Right renal cortex interstitium (tissue), 3 donors: ENCODE data around the gene MECR. TPM values are rescaled to one million over a fixed set of nuclear protein-coding genes. Genes with fewer than 3 reads are reported as not detected.
"Not testable (repeated sequence)": the region's sequence is repeated elsewhere in the genome, so short reads cannot be mapped to it uniquely, and the experiment has no call there.

Experiments used
- DNase-seq, 3 donors: peaks; one replicate each; pipeline ENCODE4 v3.0.0-alpha.2; 2013; ENCODE audit warnings: low read depth in 3 of 3, low spot score in 2 of 3
- polyA plus RNA-seq, 3 donors: library from polyadenylated mRNA; unstranded; fragments of 120-200 nt; gene quantifications; one replicate each; pipeline ENCODE4 v1.2.1, GENCODE V29; 2013; ENCODE audit not compliant: insufficient read length in 3 of 3

The MECR gene
- polyA plus RNA-seq, 3 donors = 21.6 to 25.1 (median 23.6) TPM

- DNase-seq = no peak
Observed at GRCh38 chr1:29176576-29176975, 54.2 kb downstream of the MECR start.

- no peak for DNase-seq
Observed at GRCh38 chr1:29172415-29172939, 58.3 kb downstream of the MECR start.

DNA sequence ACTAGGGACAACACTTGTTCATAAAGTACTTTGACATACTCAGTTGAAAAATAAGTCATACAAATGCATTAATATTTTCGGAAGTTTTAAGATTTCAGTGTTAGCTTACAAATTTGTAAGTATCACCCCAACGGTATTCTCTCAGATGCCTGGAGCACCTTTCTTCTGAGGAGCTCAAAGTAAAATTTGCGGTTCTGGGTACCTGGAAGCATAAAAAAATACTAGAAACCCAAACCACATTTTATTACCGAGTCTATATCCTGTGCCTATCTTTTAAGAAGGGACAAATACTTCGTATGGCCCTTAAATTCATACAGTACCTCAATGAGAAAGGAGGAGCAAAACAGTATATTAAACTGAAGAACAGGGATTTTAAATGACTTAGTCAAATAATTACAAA is 59.2 kb downstream of the MECR start:
- no peak for DNase-seq

DNA sequence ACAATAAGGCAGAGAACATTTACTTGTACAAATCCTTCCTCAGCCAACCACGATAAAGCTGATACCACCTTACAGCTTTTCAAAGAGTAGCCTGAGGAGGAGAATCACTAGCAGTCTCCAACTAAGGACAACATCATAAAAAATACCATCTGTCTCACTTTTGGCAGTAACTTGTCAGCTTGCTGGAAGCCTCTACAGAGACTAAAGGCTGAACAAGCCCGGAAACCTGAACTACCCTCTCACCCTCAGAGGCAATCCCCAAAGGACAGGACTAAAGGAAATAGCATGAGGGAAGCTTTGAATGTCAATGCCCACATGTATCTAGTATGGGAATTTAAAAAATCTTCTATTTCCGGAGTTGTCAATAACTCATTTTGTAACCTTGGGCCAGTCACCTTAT is 59.6 kb downstream of the MECR start:
- no peak for DNase-seq

DNA sequence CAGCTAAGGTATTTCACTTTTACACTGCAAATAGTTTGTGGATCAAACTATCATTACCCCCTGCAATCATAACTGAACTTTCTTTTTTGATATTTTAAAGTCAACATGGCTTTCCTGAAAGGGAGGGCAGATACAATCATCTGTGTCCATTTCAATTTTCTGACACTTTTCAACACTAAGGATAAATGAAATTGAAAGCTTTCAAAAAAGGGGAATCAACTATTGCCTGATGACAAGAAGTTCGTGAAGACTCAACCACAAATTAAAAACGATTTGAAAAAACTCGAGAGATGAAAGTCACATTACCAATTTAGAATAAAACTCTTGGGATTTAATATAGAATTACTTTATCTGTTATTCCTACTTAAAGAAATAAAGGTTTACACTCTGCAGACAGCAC is 60.8 kb downstream of the MECR start:
- DNase-seq = no peak

- DNase-seq = no peak
Observed at GRCh38 chr1:29167904-29168303, 62.8 kb downstream of the MECR start.

DNA sequence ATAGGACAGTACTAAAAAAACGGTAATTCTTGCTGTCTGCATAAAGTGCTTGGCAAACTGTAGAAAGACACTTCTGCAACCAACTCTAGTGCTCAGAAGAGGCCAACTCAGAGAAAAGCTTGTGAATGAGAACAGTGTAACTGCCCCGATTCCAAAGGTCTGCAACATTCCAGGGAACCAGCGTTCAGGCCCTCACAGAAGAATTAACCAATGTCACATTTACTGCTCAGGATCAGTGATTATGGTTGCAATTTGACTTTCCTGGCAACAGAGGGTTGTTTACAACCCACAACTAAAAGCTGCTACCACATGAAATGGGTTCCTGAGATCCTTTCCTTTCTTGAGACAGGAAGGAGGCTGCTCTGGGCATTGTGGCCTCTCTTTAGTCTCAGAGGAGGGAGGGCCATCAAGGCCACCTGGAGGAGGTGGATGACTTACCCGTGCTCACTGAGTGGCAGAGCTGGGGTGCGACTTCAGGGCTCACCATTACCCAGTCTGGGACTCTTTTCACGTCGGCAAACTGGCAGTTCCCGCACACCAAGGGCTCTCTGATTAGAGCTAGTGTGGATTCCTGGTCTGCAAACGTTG is 64.3 kb downstream of the MECR start:
- no peak for DNase-seq

DNA sequence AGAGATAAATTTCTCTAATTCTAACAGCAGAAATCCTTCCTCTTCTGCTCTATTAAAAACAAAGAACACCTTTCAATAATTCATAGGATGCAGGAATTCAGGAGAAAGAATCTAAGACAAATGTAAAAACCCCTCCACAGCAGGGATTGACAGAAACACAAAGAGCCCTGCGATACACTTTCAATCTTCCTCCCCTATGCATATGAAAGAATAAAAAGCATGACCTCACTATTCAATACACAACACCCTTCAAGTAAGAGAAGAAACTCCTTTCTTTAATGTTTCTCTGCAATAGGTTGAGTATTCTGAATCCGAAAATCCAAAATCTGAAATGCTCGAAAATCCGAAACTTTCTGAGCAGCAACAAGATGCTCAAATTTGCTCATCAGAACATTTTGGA is 66.1 kb downstream of the MECR start:
- no peak for DNase-seq

DNA sequence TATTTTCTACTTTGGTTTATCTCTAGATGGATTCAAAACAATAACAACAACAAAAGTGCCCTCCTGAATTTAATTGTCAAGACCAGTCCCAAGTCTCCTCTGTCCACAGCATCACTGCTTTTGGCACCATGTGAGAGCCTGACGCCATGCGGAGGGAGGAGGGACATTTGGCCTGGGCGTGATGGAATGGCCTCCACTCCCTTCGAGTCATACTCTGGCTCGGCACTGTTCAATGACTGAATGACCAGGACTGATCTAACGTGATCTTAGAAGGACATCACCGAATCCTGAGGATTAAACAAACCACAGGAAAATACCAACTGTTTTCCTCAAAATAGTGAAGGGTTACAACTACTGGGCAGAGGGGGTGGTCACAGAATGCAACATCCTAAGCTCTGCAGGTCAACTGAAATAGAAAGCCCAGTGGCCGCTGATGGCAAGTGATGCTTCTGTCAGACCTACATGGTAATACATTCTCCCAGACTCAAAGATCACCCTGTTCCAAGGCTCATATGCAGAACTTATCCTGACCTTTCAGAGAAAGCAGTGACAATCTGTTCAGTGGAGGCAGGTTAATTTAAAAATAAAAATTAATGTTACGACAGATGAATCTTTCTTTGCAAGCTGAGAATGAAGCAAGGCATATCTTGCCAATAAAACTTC is 68.1 kb downstream of the MECR start:
- DNase-seq = no peak

DNA sequence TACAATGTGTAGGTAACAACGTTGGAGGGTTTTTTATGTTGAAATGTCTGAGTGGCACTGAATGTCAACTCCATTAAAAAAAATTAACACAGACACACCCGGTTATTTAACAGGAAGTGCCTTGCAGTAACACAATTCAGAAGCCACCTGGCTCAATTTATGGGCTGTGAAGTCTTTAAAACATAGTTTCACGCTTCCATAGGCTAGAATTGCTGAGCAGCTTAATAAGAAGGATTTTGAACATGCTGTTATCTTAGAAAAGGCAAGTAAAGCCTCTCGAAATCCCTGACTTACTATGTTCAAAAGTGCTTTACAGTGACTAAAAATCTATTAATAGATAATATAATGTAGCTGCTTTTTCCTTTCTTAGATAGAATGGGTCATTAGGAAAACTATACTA is 68.7 kb downstream of the MECR start:
- no peak for DNase-seq

GRCh38 chr1:29159773-29160172 is 71.0 kb downstream of the MECR start:
- DNase-seq = no peak

DNA sequence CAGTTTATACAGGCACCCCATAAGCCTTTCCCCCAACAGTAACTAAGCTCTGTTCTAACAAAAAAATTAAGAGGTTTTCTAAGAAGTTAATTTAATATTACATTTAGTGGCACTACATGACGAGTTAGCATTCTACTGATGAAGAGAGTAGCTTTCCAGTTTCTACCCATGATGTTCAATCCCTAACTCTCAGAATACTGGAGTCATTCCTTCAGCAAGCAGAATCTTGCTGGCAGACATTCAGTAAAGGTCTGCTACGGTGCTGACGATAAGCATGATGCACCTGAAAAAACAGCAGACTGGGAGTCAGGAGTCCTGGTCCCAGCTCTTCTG is 73.5 kb downstream of the MECR start:
- DNase-seq = no peak

DNA sequence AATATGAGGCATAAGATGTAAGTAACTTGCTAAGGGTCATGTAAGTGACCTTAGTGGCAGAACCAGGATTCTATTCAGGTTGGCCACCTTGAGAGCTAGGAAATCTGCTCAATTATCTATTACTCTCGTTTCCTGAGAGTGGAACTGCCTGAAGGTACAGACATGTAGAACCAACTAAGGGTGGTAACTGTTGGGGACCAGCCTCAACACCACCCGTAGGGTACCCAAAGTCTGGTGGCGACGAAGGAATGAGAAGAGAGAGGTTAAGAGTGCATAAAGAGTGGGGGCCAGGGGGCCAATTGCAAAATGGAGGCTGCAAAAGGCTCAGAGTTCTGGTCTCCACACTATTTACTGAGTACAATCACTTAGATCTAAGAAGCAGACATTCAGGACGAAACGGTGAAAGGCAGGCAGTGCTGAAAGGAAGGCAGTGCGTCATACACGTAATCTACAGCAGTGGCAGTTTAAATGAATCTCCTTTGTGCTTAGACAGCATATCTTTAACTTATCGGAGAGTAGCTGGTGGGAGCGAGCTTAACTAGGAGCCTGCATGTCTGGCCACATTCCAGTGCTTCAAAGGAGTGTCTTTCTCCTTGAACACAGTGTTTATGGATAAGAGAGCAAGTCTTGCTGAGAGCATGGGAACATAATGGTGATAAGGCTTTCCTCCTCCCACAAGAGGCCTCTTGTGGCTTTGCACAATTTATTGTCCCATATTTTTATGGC is 74.0 kb downstream of the MECR start:
- DNase-seq = no peak

DNA sequence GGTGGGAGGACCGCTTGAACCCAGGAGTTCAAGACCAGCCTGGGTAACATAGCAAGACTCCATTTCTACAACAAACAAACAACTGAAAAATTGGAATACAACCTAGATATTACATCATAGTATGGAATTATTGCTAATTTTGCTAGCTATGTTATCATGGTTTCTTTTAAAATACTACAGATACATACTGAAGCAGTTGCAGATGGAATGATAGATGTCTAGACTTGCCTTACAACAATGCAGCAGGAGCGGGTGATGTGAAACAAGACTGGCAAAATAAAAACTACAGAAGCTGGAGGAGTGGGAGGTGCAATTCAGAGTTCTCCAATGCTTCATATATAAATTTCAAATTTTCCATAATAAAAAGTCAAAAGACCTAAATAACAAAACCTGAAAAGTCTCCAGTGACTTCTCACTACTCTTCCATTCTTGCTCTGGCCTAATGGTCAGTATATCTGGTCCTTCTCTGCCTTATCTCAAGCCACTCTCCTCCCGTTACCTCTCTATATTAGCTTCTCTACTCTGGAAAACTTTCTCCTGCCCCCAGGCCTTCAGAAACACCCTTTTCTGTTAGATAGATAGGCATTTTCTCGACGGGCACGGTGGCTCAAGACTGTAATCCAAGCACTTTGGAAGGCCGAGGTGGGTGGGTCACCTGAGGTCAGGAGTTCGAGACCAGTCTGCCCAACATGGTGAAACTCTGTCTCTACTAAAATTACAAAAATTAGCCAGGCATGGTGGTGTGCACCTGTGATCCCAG is 78.5 kb downstream of the MECR start:
- no peak for DNase-seq

DNA sequence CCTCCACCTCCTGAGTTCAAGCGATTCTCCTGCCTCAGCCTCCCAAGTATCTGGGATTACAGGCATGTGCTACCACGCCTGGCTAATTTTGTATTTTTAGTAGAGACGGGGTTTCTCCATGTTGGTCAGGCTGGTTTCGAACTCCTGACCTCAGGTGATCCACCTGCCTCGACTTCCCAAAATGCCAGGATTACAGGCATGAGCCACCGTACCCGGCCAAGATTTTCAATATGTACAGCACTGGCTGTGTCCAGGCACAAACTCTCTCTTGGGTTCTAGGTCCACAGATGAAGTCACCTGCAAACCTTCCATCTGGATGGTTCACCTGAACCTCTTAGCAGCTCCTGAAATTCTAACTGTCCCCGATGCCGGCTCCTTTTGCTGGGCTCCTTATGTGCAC is 80.4 kb downstream of the MECR start:
- not testable (repeated sequence) for DNase-seq

DNA sequence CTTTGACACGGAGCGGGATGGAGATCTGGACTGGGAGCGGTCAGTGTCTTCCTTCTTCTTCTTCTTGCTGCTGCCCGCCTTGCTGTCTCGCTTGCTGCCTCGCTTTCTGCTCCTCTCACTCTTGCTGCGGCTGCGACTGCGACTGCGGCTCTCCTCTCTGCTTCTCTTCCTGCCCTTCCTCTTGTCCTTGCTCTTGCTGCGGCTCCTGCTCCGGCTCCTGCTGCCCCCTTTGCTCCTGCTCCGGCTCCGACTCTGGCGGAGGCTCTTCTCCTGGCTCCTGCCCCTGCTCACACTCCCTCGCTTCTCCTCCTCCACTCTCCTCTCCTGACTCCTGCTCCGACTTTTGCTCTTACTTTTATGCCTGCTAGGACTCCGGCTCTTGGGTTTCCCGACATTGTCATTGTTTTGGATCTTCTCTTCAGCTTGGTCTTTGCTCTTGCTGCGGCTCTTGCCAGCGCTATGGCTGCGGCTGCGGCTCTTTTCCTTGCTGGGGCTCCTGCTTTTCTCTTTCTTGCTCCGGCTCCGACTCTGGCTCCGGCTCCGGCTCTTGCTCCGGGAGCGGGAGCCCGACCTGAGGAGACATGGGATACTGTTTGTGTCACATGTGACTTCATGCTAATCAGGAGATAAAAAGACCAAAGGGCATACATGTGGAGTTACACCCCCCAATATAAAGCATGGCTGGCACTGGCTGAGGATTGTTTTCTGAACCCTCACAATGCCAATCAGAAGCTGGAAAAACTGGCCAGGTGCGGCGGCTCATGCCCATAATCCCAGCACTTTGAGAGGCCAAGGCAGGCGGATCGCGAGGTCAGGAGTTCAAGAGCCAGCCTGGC is 81.9 kb downstream of the MECR start:
- no peak for DNase-seq

GRCh38 chr1:29145739-29146437 is 84.8 kb downstream of the MECR start:
- DNase-seq = no peak

DNA sequence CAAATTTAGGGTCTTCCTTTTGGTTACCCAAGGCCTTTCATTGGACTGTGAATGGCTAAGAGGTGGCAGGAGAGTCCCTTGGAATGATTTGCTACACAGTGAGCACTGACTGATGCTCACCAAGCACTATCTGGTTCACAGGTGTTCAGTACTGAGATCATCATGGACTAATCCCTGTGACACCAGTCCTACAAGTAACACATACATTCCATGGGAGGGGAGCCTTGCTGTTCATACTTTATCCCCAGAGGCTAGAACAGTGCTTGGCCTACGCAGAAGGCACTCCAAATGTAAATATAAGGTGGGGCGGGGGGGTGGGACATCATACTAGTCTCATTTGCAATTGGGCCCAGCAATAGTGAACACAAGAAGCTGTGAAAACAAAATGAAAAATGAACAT is 86.6 kb downstream of the MECR start:
- DNase-seq = no peak

GRCh38 chr1:29142714-29143113 is 88.0 kb downstream of the MECR start:
- DNase-seq = no peak
